Astrocyte (in vitro differentiated cells and primary cell): ENCODE data around the gene CACNA1C. TPM values are rescaled to one million over a fixed set of nuclear protein-coding genes. Genes with fewer than 3 reads are reported as not detected.

Experiments used
- DNase-seq: peaks from one replicate; pipeline ENCODE4 v3.0.0-alpha.2; 2010; ENCODE audit warnings: low read depth
- FAIRE-seq: peaks from 2 replicates; lab custom pipeline; 2011; peaks lifted over from hg19 to GRCh38; lab: Jason Lieb, UNC
- H2AFZ ChIP-seq: 2 replicates; pipeline ENCODE4 v1.6.0; 2012; ENCODE audit warnings: low read depth, low read length, inconsistent platforms
- H3K27ac ChIP-seq: 2 replicates; pipeline ENCODE4 v1.5.1; 2011; ENCODE audit warnings: low read depth, low read length, inconsistent platforms
- H3K27me3 ChIP-seq: 2 replicates; pipeline ENCODE4 v1.6.0; 2011; ENCODE audit warnings: low read length, inconsistent platforms; ENCODE audit not compliant: insufficient read depth
- H3K36me3 ChIP-seq: 2 replicates; pipeline ENCODE4 v1.5.1; 2011; ENCODE audit warnings: low read length, inconsistent platforms; ENCODE audit not compliant: insufficient read depth
- H3K4me1 ChIP-seq: 2 replicates; pipeline ENCODE4 v1.5.1; 2011; ENCODE audit warnings: low read length, inconsistent platforms; ENCODE audit not compliant: insufficient read depth
- H3K4me2 ChIP-seq: 2 replicates; pipeline ENCODE4 v1.6.0; 2012; ENCODE audit warnings: low read length, inconsistent platforms
- H3K4me3 ChIP-seq: 2 replicates; pipeline ENCODE4 v1.5.1; 2011; ENCODE audit warnings: low read depth, mild to moderate bottlenecking, low read length, inconsistent platforms; ENCODE audit not compliant: insufficient read depth
- H3K79me2 ChIP-seq: 2 replicates; pipeline ENCODE4 v1.6.0; 2012; ENCODE audit warnings: mild to moderate bottlenecking, low read length, inconsistent platforms; ENCODE audit not compliant: insufficient read depth
- H3K9ac ChIP-seq: 2 replicates; pipeline ENCODE4 v1.6.0; 2012; ENCODE audit warnings: mild to moderate bottlenecking, low read length, inconsistent platforms
- H3K9me3 ChIP-seq: 2 replicates; pipeline ENCODE4 v1.5.1; 2012; ENCODE audit warnings: low read depth, mild to moderate bottlenecking, low read length, inconsistent platforms; ENCODE audit not compliant: insufficient read depth
- H4K20me1 ChIP-seq: 2 replicates; pipeline ENCODE4 v1.6.0; 2012; ENCODE audit warnings: low read length, inconsistent platforms; ENCODE audit not compliant: insufficient read depth
- H3K27ac Mint-ChIP-seq: one replicate; pipeline ENCODE4 v1.8.0; 2021; ENCODE audit warnings: mild to moderate bottlenecking, mixed read lengths; ENCODE audit not compliant: unreplicated experiment
- H3K27me3 Mint-ChIP-seq: one replicate; pipeline ENCODE4 v1.8.0; 2021; ENCODE audit warnings: low read depth, mixed read lengths; ENCODE audit not compliant: unreplicated experiment
- H3K36me3 Mint-ChIP-seq: one replicate; pipeline ENCODE4 v1.8.0; 2021; ENCODE audit warnings: low read depth, mixed read lengths; ENCODE audit not compliant: unreplicated experiment
- H3K4me1 Mint-ChIP-seq: one replicate; pipeline ENCODE4 v1.8.0; 2021; ENCODE audit warnings: low read depth, mixed read lengths; ENCODE audit not compliant: unreplicated experiment
- H3K4me3 Mint-ChIP-seq: one replicate; pipeline ENCODE4 v1.8.0; 2021; ENCODE audit warnings: mild to moderate bottlenecking, moderate library complexity, mixed read lengths; ENCODE audit not compliant: unreplicated experiment
- H3K9me3 Mint-ChIP-seq: one replicate; pipeline ENCODE4 v1.8.0; 2021; ENCODE audit warnings: mild to moderate bottlenecking, mixed read lengths; ENCODE audit not compliant: unreplicated experiment
- CTCF ChIP-seq: IDR thresholded peaks from 2 replicates; pipeline ENCODE4 v1.5.1; 2011; ENCODE audit warnings: low read depth, mild to moderate bottlenecking, inconsistent platforms, low read length, moderate library complexity; ENCODE audit not compliant: insufficient read depth
- EZH2 ChIP-seq: IDR thresholded peaks from 2 replicates; pipeline ENCODE4 v1.6.1; 2012; ENCODE audit warnings: mild to moderate bottlenecking, low read length, inconsistent platforms; ENCODE audit not compliant: insufficient read depth
- total RNA-seq: library from RNA; stranded (reverse); gene quantifications from 2 replicates; pipeline ENCODE4 v1.2.1, GENCODE V29; 2021

Gene CACNA1C
- total RNA-seq, 1 donor from 2014 or later, result 2.1 TPM

GRCh38 chr12:2698566-2698965 lies 645.8 kb downstream of the CACNA1C start:
- H3K27me3 Mint-ChIP-seq, result peaks cover 52% of the 10 kb centered on the region
- TF ChIP-seq EZH2 (no peak), CTCF (no peak)

GRCh38 chr12:2710701-2711100 lies 657.9 kb downstream of the CACNA1C start:
- no peaks in the 10 kb centered on the region for H3K9me3 ChIP-seq
- no peak for FAIRE-seq
- Mint-ChIP-seq H3K27ac (no peak overlapping the region), H3K4me1 (no peaks in the 10 kb centered on the region), H3K9me3 (peaks cover 9% of the 10 kb centered on the region), H3K36me3 (peaks cover 1% of the 10 kb centered on the region), H3K4me3 (no peak overlapping the region), H3K27me3 (peaks cover 30% of the 10 kb centered on the region)
- H3K4me2 ChIP-seq, result no peak overlapping the region
- no peaks in the 10 kb centered on the region for H3K79me2 ChIP-seq
- no peak overlapping the region for H3K4me3 ChIP-seq
- H3K27ac ChIP-seq, result no peak overlapping the region
- no peaks in the 10 kb centered on the region for H3K36me3 ChIP-seq
- H4K20me1 ChIP-seq, result no peaks in the 10 kb centered on the region
- no peaks in the 10 kb centered on the region for H3K4me1 ChIP-seq
- no peak for TF ChIP-seq EZH2
- TF ChIP-seq CTCF, result no peak
- DNase-seq, result no peak
- no peak overlapping the region for H3K9ac ChIP-seq
- H2AFZ ChIP-seq, result no peak overlapping the region
- peaks cover 8% of the 10 kb centered on the region for H3K27me3 ChIP-seq

More at GRCh38 chr12:2698566-2698965, 645.8 kb downstream of the CACNA1C start:
- Histone ChIP-seq H3K79me2 (no peaks in the 10 kb centered on the region), H3K9me3 (no peaks in the 10 kb centered on the region), H3K27ac (no peak overlapping the region), H2AFZ (no peak overlapping the region), H4K20me1 (no peaks in the 10 kb centered on the region), H3K27me3 (peaks cover 27% of the 10 kb centered on the region), H3K9ac (no peak overlapping the region), H3K36me3 (no peaks in the 10 kb centered on the region), H3K4me2 (no peak overlapping the region), H3K4me1 (no peaks in the 10 kb centered on the region), H3K4me3 (no peak overlapping the region)
- Mint-ChIP-seq H3K4me1 (no peaks in the 10 kb centered on the region), H3K36me3 (no peaks in the 10 kb centered on the region), H3K9me3 (peaks cover 24% of the 10 kb centered on the region), H3K27ac (no peak overlapping the region), H3K4me3 (no peak overlapping the region)
- no peak for DNase-seq
- no peak for FAIRE-seq

GRCh38 chr12:2719392-2719791 lies 666.6 kb downstream of the CACNA1C start:
- Histone ChIP-seq H3K27ac (no peak overlapping the region), H3K4me3 (no peak overlapping the region), H4K20me1 (no peaks in the 10 kb centered on the region), H3K9me3 (no peaks in the 10 kb centered on the region), H3K36me3 (no peaks in the 10 kb centered on the region), H3K27me3 (peaks cover 14% of the 10 kb centered on the region), H3K4me2 (no peak overlapping the region), H3K9ac (no peak overlapping the region), H3K79me2 (no peaks in the 10 kb centered on the region), H3K4me1 (no peaks in the 10 kb centered on the region), H2AFZ (no peak overlapping the region)
- Mint-ChIP-seq H3K9me3 (peaks cover 2% of the 10 kb centered on the region), H3K4me3 (no peak overlapping the region), H3K36me3 (no peaks in the 10 kb centered on the region), H3K27ac (no peak overlapping the region), H3K27me3 (peaks cover 32% of the 10 kb centered on the region), H3K4me1 (no peaks in the 10 kb centered on the region)
- TF ChIP-seq EZH2, result no peak
- TF ChIP-seq CTCF, result no peak
- DNase-seq (no peak), FAIRE-seq (peak; percentile 5)
